Fibroblast of villous mesenchyme (primary cell): ENCODE results near the gene CDKN2B. TPM values are rescaled to one million over a fixed set of nuclear protein-coding genes. Genes with fewer than 3 reads are reported as not detected.
A peak's percentile ranks its signal among the peaks of the same experiment; 100 is the strongest.
"Not testable (repeated sequence)": the region's sequence is repeated elsewhere in the genome, so short reads cannot be mapped to it uniquely, and the experiment has no call there.

Experiments
- DNase-seq: peaks from one replicate; pipeline ENCODE4 v3.0.0-alpha.2; 2010; ENCODE audit warnings: low read depth
- H3K4me3 ChIP-seq: 2 replicates; pipeline ENCODE4 v1.5.1; 2011; ENCODE audit warnings: low read depth, mild to moderate bottlenecking, low read length
- CTCF ChIP-seq: IDR thresholded peaks from 2 replicates; pipeline ENCODE4 v1.5.1; 2012; ENCODE audit warnings: low read depth, mild to moderate bottlenecking, low read length; ENCODE audit not compliant: insufficient read depth
- small RNA-seq: library from RNA; depleted of rRNA; stranded (forward); fragments of <200 nt; gene quantifications from one replicate; pipeline ENCODE3, GENCODE V24; 2012
- total RNA-seq: library from RNA; depleted of rRNA; stranded (reverse); fragments of >200 nt; gene quantifications from 2 replicates; pipeline ENCODE4 v1.2.3, GENCODE V29; 2012

Gene CDKN2B
- total RNA-seq, 1 donor, result 43.2 TPM

GRCh38 chr9:21966140-21966851 is 42.8 kb downstream of the CDKN2B start:
- H3K4me3 ChIP-seq, result no peak overlapping the region
- TF ChIP-seq CTCF, result no peak
- no peak for DNase-seq

- DNase-seq, result peak; percentile 74
- H3K4me3 ChIP-seq, result peak overlapping the region; percentile 58
- peak; percentile 76 for TF ChIP-seq CTCF
These were observed 43.6 kb downstream of the CDKN2B start for GRCh38 chr9:21965401-21965951.

- TF ChIP-seq CTCF, result no peak
- peak overlapping the region; percentile 58 for H3K4me3 ChIP-seq
- peak; percentile 61 for DNase-seq
These were observed 44.1 kb downstream of the CDKN2B start for GRCh38 chr9:21964925-21965385.

- no peak for TF ChIP-seq CTCF
- peak; percentile 19 for DNase-seq
These were observed 47.5 kb downstream of the CDKN2B start for GRCh38 chr9:21961569-21961968.

GRCh38 chr9:21959268-21959667 is 49.8 kb downstream of the CDKN2B start:
- DNase-seq, H3K4me3 ChIP-seq: not testable (repeated sequence)

More at GRCh38 chr9:21961569-21961968, 47.5 kb downstream of the CDKN2B start:
- H3K4me3 ChIP-seq, result no peak overlapping the region

- H3K4me3 ChIP-seq, result no peak overlapping the region
- no peak for DNase-seq
- TF ChIP-seq CTCF, result no peak
These were observed 50.3 kb downstream of the CDKN2B start for GRCh38 chr9:21958833-21959232.

Small RNAs within 50 kb of the gene (small RNA-seq; reads per million reads assigned to genes)
- not detected for gene RF02045

Other genes with a start within 250 kb of the CDKN2B start
- gene MTAP, start 206.7 kb downstream of the CDKN2B start, total RNA-seq, result 26.4 and 36.7 TPM in 2 replicates
- gene CDKN2A, start 14.9 kb downstream of the CDKN2B start, total RNA-seq, result 20.7 and 32.5 TPM in 2 replicates
- 5.2 and 9.5 TPM in 2 replicates for gene CDKN2B-AS1, start 14.5 kb downstream of the CDKN2B start, total RNA-seq